HL-60 (cell line): Measurements from ENCODE around the gene WWOX.

Experiments used
- CTCF ChIP-seq: IDR thresholded peaks from one replicate; pipeline ENCODE4 v1.5.1; 2011; ENCODE audit warnings: low read length, control low read depth, inconsistent platforms; ENCODE audit not compliant: insufficient read depth
- GABPA ChIP-seq: IDR thresholded peaks from 2 replicates; pipeline ENCODE4 v1.6.1; 2012; ENCODE audit warnings: low read depth
- POLR2AphosphoS5 ChIP-seq: IDR thresholded peaks from 2 replicates; pipeline ENCODE4 v1.6.1; 2012; ENCODE audit warnings: low read depth
- REST ChIP-seq: IDR thresholded peaks from 2 replicates; pipeline ENCODE4 v1.6.1; 2012; ENCODE audit warnings: low read depth; ENCODE audit not compliant: insufficient replicate concordance
- SPI1 ChIP-seq: IDR thresholded peaks from 2 replicates; pipeline ENCODE4 v1.6.1; 2012; ENCODE audit warnings: low read depth, mild to moderate bottlenecking, borderline replicate concordance

GRCh38 chr16:78206623-78207223 is 107.3 kb downstream of the WWOX start:
- no peak for TF ChIP-seq POLR2AphosphoS5
- TF ChIP-seq CTCF, result no peak
- no peak for TF ChIP-seq GABPA
- TF ChIP-seq REST, result no peak
- TF ChIP-seq SPI1, result no peak
